ENCODE measurements around the gene ZNF135. TPM values are rescaled to one million over a fixed set of nuclear protein-coding genes. Genes with fewer than 3 reads are reported as not detected.

The ZNF135 gene
- total RNA-seq, 6 experiments from 2014 or later: 0.12 to 0.71 (median 0.32) TPM

GRCh38 chr19:58037927-58038687, 21.0 kb upstream of the ZNF135 start:
- no peaks in the 10 kb centered on the region for H3K36me3 ChIP-seq
- DNase-seq: no peak
- intact Hi-C loops (cut with DNase I): no loop called here
- no peak for ATAC-seq
- 36% methylated on average over 17 of the region's 44 CpGs for WGBS (ENCODE audit: insufficient coverage, low coverage, low lambda C conversion rate, missing lambda C conversion rate)
- no peak overlapping the region for H3K27ac ChIP-seq
- H3K27me3 ChIP-seq: no peaks in the 10 kb centered on the region
- TF ChIP-seq, protein P1, sequence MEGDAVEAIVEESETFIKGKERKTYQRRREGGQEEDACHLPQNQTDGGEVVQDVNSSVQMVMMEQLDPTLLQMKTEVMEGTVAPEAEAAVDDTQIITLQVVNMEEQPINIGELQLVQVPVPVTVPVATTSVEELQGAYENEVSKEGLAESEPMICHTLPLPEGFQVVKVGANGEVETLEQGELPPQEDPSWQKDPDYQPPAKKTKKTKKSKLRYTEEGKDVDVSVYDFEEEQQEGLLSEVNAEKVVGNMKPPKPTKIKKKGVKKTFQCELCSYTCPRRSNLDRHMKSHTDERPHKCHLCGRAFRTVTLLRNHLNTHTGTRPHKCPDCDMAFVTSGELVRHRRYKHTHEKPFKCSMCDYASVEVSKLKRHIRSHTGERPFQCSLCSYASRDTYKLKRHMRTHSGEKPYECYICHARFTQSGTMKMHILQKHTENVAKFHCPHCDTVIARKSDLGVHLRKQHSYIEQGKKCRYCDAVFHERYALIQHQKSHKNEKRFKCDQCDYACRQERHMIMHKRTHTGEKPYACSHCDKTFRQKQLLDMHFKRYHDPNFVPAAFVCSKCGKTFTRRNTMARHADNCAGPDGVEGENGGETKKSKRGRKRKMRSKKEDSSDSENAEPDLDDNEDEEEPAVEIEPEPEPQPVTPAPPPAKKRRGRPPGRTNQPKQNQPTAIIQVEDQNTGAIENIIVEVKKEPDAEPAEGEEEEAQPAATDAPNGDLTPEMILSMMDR (IDR thresholded peaks at IDR 0.05): no peak
- TF ChIP-seq POLR2A (IDR thresholded peaks at IDR 0.05): no peak
- no peaks in the 10 kb centered on the region for H3K4me1 ChIP-seq
- H3K4me3 ChIP-seq: no peak overlapping the region
- no peaks in the 10 kb centered on the region for H3K9me3 ChIP-seq

DNA sequence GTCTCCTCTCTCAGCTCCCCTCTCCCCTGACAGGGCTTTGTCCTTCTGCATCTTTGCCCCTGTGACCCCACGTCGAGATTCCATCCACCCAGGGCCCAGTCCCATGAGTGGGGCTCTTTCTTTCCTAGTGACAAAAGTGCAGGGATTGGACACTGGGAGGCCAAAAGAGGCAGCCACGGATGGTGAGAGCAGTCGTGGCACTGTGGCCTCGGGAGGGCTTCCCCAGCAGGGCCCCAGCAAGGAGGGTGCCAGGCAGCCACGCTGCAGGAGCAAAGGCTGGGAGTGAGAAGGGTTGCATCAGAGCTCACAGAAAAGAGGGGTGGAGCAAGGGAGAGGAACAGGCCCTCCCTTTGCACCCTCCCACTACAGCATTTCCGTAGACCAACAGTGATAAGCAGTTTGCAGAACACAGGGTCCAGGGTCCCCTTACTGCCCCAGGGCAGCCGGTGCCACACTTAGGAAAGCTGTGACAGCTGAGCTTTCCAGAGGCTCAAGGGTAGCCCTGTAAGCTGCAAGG, 20.3 kb upstream of the ZNF135 start:
- no peak for ATAC-seq
- TF ChIP-seq, protein P1 (IDR thresholded peaks at IDR 0.05): no peak
- TF ChIP-seq POLR2A (IDR thresholded peaks at IDR 0.05): no peak
- intact Hi-C loops (cut with DNase I): no loop called here
- H3K27me3 ChIP-seq: no peaks in the 10 kb centered on the region
- H3K9me3 ChIP-seq: no peaks in the 10 kb centered on the region
- H3K4me3 ChIP-seq: no peak overlapping the region
- H3K36me3 ChIP-seq: no peaks in the 10 kb centered on the region
- 6% methylated on average over 5 of the region's 8 CpGs for WGBS (ENCODE audit: insufficient coverage, low coverage, low lambda C conversion rate, missing lambda C conversion rate)
- no peaks in the 10 kb centered on the region for H3K4me1 ChIP-seq
- H3K27ac ChIP-seq: no peak overlapping the region
- no peak for DNase-seq

GRCh38 chr19:58040751-58041525, 18.1 kb upstream of the ZNF135 start:
- H3K4me3 ChIP-seq: no peak overlapping the region
- TF ChIP-seq, protein P1 (IDR thresholded peaks at IDR 0.05): no peak
- no peaks in the 10 kb centered on the region for H3K9me3 ChIP-seq
- no peaks in the 10 kb centered on the region for H3K36me3 ChIP-seq
- no peaks in the 10 kb centered on the region for H3K27me3 ChIP-seq
- 73% methylated on average over 5 of the region's 21 CpGs for WGBS (ENCODE audit: insufficient coverage, low coverage, low lambda C conversion rate, missing lambda C conversion rate)
- ATAC-seq: no peak
- intact Hi-C loops (cut with DNase I): no loop called here
- DNase-seq: no peak
- H3K27ac ChIP-seq: no peak overlapping the region
- no peaks in the 10 kb centered on the region for H3K4me1 ChIP-seq

- no peaks in the 10 kb centered on the region for H3K36me3 ChIP-seq
- no peaks in the 10 kb centered on the region for H3K4me1 ChIP-seq
- TF ChIP-seq, protein P1 (IDR thresholded peaks at IDR 0.05): no peak
- TF ChIP-seq POLR2A (IDR thresholded peaks at IDR 0.05): no peak
- DNase-seq (peak in 1 of 3 donors; percentile 35), ATAC-seq (no peak)
- no peaks in the 10 kb centered on the region for H3K27me3 ChIP-seq
- H3K27ac ChIP-seq: no peak overlapping the region
- 16% methylated on average over 10 of the region's 54 CpGs for WGBS (ENCODE audit: insufficient coverage, low coverage, low lambda C conversion rate, missing lambda C conversion rate)
- no peak overlapping the region for H3K4me3 ChIP-seq
- intact Hi-C loops (cut with DNase I): no loop called here
- H3K9me3 ChIP-seq: no peaks in the 10 kb centered on the region
These were observed 16.4 kb upstream of the ZNF135 start for GRCh38 chr19:58042495-58043340.

Data from right lobe of liver (tissue), 6 donors.